ENCODE results near the gene TARBP1. TPM values are rescaled to one million over a fixed set of nuclear protein-coding genes. Genes with fewer than 3 reads are reported as not detected.
A peak's percentile ranks its signal among the peaks of the same experiment; 100 is the strongest.

TARBP1 gene
- total RNA-seq, 1 experiment from 2014 or later: 45.5 TPM

DNA sequence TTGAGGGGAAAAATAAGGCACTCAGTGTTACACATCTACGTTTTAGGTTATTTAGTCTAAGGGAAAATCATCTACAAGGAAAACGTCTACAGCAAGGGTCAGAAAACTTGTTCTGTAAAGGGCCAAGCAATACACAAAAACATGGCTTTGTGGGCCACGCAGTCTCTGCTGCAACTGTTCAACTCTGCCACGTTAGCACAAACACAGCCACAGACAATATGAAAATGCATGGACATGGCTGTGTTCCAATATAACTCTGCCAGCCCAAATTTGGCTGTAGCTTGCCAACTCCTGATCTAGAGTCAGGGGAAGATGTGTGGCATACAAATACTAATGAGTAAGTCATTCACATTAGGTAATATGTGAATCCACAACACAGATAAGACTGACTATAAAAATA, 65.0 kb downstream of the TARBP1 start:
- H3K4me1 Mint-ChIP-seq (ENCODE audit: insufficient read depth, unreplicated experiment): no peaks in the 10 kb centered on the region
- intact Hi-C loops (cut with micrococcal nuclease): no loop called here
- DNase-seq (ENCODE audit: unreplicated experiment): no peak
- H3K36me3 Mint-ChIP-seq (ENCODE audit: insufficient read depth, unreplicated experiment): peaks cover 53% of the 10 kb centered on the region
- no peak overlapping the region for H3K4me3 Mint-ChIP-seq (ENCODE audit: unreplicated experiment)
- H3K27me3 Mint-ChIP-seq (ENCODE audit: insufficient read depth, unreplicated experiment): no peaks in the 10 kb centered on the region
- no peak overlapping the region for H3K27ac Mint-ChIP-seq (ENCODE audit: low read depth, unreplicated experiment)
- no peaks in the 10 kb centered on the region for H3K9me3 Mint-ChIP-seq (ENCODE audit: unreplicated experiment)
- TF ChIP-seq, protein P1, sequence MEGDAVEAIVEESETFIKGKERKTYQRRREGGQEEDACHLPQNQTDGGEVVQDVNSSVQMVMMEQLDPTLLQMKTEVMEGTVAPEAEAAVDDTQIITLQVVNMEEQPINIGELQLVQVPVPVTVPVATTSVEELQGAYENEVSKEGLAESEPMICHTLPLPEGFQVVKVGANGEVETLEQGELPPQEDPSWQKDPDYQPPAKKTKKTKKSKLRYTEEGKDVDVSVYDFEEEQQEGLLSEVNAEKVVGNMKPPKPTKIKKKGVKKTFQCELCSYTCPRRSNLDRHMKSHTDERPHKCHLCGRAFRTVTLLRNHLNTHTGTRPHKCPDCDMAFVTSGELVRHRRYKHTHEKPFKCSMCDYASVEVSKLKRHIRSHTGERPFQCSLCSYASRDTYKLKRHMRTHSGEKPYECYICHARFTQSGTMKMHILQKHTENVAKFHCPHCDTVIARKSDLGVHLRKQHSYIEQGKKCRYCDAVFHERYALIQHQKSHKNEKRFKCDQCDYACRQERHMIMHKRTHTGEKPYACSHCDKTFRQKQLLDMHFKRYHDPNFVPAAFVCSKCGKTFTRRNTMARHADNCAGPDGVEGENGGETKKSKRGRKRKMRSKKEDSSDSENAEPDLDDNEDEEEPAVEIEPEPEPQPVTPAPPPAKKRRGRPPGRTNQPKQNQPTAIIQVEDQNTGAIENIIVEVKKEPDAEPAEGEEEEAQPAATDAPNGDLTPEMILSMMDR (IDR thresholded peaks at IDR 0.05; ENCODE audit: unreplicated experiment): no peak
- ChIA-PET POLR2A (interaction anchor here (0.6 kb wide), 1 partner anchor 931 kb away, joined by 4 read pairs; no protein-coding TSS in a partner anchor), CTCF (interaction anchor here (0.6 to 1.2 kb wide), 3 partner anchors 73 to 1052 kb away, joined by 3 to 4 read pairs (median 3); no protein-coding TSS in a partner anchor)
- BruUV-seq (replicated peaks): no TSS peak

DNA sequence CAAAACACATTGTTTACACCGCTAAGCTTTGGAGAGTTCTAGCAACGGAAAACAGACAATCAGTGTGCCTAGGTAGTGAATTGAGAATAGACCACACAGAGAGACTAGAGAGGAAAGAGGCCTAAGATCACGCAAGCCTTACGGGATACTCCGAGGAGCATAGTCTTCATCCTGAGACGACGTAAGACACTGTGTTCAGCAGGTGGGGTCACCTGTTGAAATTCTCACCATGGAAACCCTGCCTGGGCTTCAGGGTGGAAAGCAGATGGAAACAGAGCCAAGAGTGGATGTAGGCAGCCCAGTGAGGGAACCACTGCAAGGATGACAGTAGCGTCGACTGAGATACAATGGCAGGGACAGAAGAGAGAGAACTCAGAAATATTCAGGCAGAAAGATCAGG, 65.5 kb downstream of the TARBP1 start:
- Mint-ChIP-seq H3K4me3 (ENCODE audit: unreplicated experiment) (no peak overlapping the region), H3K27me3 (ENCODE audit: insufficient read depth, unreplicated experiment) (no peaks in the 10 kb centered on the region), H3K9me3 (ENCODE audit: unreplicated experiment) (no peaks in the 10 kb centered on the region), H3K4me1 (ENCODE audit: insufficient read depth, unreplicated experiment) (no peaks in the 10 kb centered on the region), H3K36me3 (ENCODE audit: insufficient read depth, unreplicated experiment) (peaks cover 57% of the 10 kb centered on the region), H3K27ac (ENCODE audit: low read depth, unreplicated experiment) (no peak overlapping the region)
- CTCF ChIA-PET: interaction anchor here (0.7 kb wide), 1 partner anchor 11 kb away, joined by 4 read pairs; no protein-coding TSS in a partner anchor
- POLR2A ChIA-PET: interaction anchor here (1.0 kb wide), 1 partner anchor 10 kb away, joined by 3 read pairs; no protein-coding TSS in a partner anchor
- intact Hi-C loops (cut with micrococcal nuclease): no loop called here
- TF ChIP-seq, protein P1 (IDR thresholded peaks at IDR 0.05; ENCODE audit: unreplicated experiment): no peak
- no TSS peak for BruUV-seq (replicated peaks)
- no peak for DNase-seq (ENCODE audit: unreplicated experiment)

DNA sequence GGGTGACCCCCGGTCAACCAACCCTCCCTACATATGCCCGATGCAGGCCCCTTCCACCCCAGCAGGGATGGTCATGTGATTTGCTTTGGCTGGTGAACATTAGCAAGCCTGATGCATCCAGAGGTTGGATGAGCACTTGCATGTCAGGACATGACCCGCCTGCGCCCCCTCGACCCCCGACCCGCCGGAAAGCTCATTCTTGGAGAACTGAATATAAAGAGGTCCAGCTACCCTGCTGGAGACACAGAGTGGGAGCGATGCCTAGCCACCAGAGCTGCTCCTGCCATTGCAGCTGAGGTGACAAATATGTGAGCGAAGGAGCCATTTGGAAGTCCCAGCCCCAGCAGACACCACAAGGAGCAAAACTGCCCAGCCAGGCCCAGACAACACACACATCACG, 66.1 kb downstream of the TARBP1 start:
- ChIA-PET CTCF (no interaction called here), POLR2A (interaction anchor here (1.0 kb wide), 1 partner anchor 9 kb away, joined by 3 read pairs; no protein-coding TSS in a partner anchor)
- Mint-ChIP-seq H3K4me3 (ENCODE audit: unreplicated experiment) (no peak overlapping the region), H3K27ac (ENCODE audit: low read depth, unreplicated experiment) (peak overlapping the region; percentile 39), H3K27me3 (ENCODE audit: insufficient read depth, unreplicated experiment) (no peaks in the 10 kb centered on the region), H3K36me3 (ENCODE audit: insufficient read depth, unreplicated experiment) (peaks cover 57% of the 10 kb centered on the region), H3K9me3 (ENCODE audit: unreplicated experiment) (no peaks in the 10 kb centered on the region), H3K4me1 (ENCODE audit: insufficient read depth, unreplicated experiment) (no peaks in the 10 kb centered on the region)
- TF ChIP-seq, protein P1 (IDR thresholded peaks at IDR 0.05; ENCODE audit: unreplicated experiment): no peak
- no peak for DNase-seq (ENCODE audit: unreplicated experiment)
- no TSS peak for BruUV-seq (replicated peaks)
- intact Hi-C loops (cut with micrococcal nuclease): no loop called here

DNA sequence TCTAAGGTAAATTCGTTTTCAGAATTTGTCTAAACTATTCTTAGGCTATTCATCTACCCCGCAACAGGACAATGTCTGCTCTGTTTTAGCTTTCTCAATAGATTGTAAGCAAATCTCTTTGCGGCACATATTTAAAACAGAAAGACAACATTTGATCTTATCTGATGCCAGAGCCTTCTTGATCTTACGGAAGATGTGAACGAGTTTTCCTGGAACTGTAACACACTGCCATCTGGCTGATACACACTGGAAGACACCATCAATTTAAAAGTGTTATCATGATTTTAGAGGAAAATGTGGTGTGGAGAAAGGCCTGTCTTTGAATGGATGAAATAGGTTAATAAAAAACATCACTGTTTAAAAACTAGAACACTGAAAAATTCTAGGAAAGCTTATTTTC, 69.7 kb downstream of the TARBP1 start:
- POLR2A ChIA-PET: interaction anchor here (3.2 kb wide), 1 partner anchor 36 kb away, joined by 19 read pairs; the partner anchor contains the start of gene COA6
- TF ChIP-seq, protein P1 (IDR thresholded peaks at IDR 0.05; ENCODE audit: unreplicated experiment): no peak
- intact Hi-C loops (cut with micrococcal nuclease): loop anchor here (10.0 kb wide), 1 partner anchor 295 kb away; no protein-coding TSS in a partner anchor
- CTCF ChIA-PET: interaction anchor here (0.6 to 3.9 kb wide), 9 partner anchors 8 to 1016 kb away, joined by 3 to 14 read pairs (median 4); no protein-coding TSS in a partner anchor
- Mint-ChIP-seq H3K4me1 (ENCODE audit: insufficient read depth, unreplicated experiment) (no peaks in the 10 kb centered on the region), H3K9me3 (ENCODE audit: unreplicated experiment) (no peaks in the 10 kb centered on the region), H3K4me3 (ENCODE audit: unreplicated experiment) (no peak overlapping the region), H3K27ac (ENCODE audit: low read depth, unreplicated experiment) (no peak overlapping the region), H3K27me3 (ENCODE audit: insufficient read depth, unreplicated experiment) (no peaks in the 10 kb centered on the region), H3K36me3 (ENCODE audit: insufficient read depth, unreplicated experiment) (peaks cover 49% of the 10 kb centered on the region)
- no TSS peak for BruUV-seq (replicated peaks)
- DNase-seq (ENCODE audit: unreplicated experiment): no peak
